ENCODE measurements around the gene MBP. TPM values are rescaled to one million over a fixed set of nuclear protein-coding genes. Genes with fewer than 3 reads are reported as not detected.

Gene MBP
- total and polyA plus RNA-seq, 10 of the 15 experiments (the other 5 are each of a cell fraction or from before 2014, with no cell fraction given) = 12.2 to 67.8 (median 42.1) TPM

DNA sequence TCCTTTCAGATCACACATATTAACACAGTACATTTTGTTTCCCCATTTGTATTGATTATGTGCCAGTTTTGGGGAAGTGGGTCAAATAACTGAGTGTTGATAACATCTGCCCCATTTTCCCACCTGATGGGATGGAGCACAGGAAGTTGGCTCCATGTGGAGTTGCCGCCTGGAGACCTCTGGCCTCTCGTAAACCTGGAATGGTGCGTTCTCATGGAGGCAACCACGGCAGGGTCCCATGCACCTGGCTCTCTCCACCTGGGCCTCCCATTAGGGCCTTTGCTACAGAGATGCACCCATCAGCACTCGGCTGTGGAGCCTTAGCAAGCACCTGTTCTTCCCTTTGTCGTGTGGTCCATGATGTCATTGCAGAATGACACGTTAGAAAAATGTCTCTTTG, 130.6 kb downstream of the MBP start:
- no peaks in the 10 kb centered on the region for H4K20me1 ChIP-seq (ENCODE audit: control insufficient read depth, insufficient read depth)
- SMC1A ChIA-PET (ENCODE audit: uncharacterized antibody, unreplicated experiment) = interaction anchor here (3.2 to 4.0 kb wide), 2 partner anchors 19 to 209 kb away, joined by 13 to 24 read pairs; no protein-coding TSS in a partner anchor
- no peak overlapping the region for H3K4me2 ChIP-seq (ENCODE audit: control insufficient read depth, insufficient read depth)
- CTCF ChIA-PET = interaction anchor here (1.3 to 4.1 kb wide), 4 partner anchors 19 to 210 kb away, joined by 5 to 143 read pairs (median 24); no protein-coding TSS in a partner anchor
- no peak overlapping the region for H2AFZ ChIP-seq (ENCODE audit: control insufficient read depth, low read depth, low read length)
- no peaks in the 10 kb centered on the region for H3K36me3 ChIP-seq (ENCODE audit: control insufficient read depth in 2 of 2, insufficient read depth in 2 of 2, low read length in 1 of 2)
- no peaks in the 10 kb centered on the region for H3K9me3 ChIP-seq (replicated peaks; ENCODE audit: control insufficient read depth, insufficient read depth, low read length)
- no peaks in the 10 kb centered on the region for H3K4me1 ChIP-seq (ENCODE audit: control insufficient read depth, insufficient read depth, low read length)
- H3K27ac ChIP-seq (ENCODE audit: control insufficient read depth, insufficient read depth) = no peak overlapping the region
- RAD21 ChIA-PET (ENCODE audit: unreplicated experiment) = interaction anchor here (2.7 to 7.6 kb wide), 2 partner anchors 53 to 209 kb away, joined by 15 to 126 read pairs; no protein-coding TSS in a partner anchor
- FAIRE-seq (no peak), DNase-seq (ENCODE audit: low read depth, low spot score) (no peak), ATAC-seq (no peak)
- H3K9ac ChIP-seq (ENCODE audit: control insufficient read depth, insufficient read depth, low read length) = no peak overlapping the region
- no peak overlapping the region for H3K4me3 ChIP-seq
- in situ Hi-C loops (cut with MboI) (loop anchor here (5.0 to 10.0 kb wide), 2 partner anchors 200 to 653 kb away; no protein-coding TSS in a partner anchor), intact Hi-C loops (cut with micrococcal nuclease; ENCODE audit: unreplicated experiment) (loop anchor here (2.0 to 5.0 kb wide), 3 partner anchors 53 to 650 kb away; partner anchors contain the start of gene MBP)
- no peaks in the 10 kb centered on the region for H3K79me2 ChIP-seq (ENCODE audit: control insufficient read depth, insufficient read depth, low read length)
- 70% methylated on average over 7 of the region's 7 CpGs for WGBS (ENCODE audit: insufficient coverage, insufficient replicate concordance, low lambda C conversion rate, missing lambda C conversion rate)
- no peaks in the 10 kb centered on the region for H3K27me3 ChIP-seq (replicated peaks in 1 of 2; ENCODE audit: control insufficient read depth in 2 of 2, insufficient read depth in 2 of 2, low read length in 1 of 2)
- POLR2A ChIA-PET = no interaction called here
- no TSS peak for BruUV-seq (replicated peaks)
- TF ChIP-seq, protein P1, sequence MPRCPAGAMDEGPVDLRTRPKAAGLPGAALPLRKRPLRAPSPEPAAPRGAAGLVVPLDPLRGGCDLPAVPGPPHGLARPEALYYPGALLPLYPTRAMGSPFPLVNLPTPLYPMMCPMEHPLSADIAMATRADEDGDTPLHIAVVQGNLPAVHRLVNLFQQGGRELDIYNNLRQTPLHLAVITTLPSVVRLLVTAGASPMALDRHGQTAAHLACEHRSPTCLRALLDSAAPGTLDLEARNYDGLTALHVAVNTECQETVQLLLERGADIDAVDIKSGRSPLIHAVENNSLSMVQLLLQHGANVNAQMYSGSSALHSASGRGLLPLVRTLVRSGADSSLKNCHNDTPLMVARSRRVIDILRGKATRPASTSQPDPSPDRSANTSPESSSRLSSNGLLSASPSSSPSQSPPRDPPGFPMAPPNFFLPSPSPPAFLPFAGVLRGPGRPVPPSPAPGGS (IDR thresholded peaks at IDR 0.05; ENCODE audit: borderline replicate concordance, insufficient read depth, low read depth, low read length, poor library complexity, severe bottlenecking) = no peak
- TF ChIP-seq ZZZ3 (IDR thresholded peaks at IDR 0.05; ENCODE audit: control insufficient read depth, insufficient read length, low read depth) (no peak), POLR2AphosphoS2 (IDR thresholded peaks at IDR 0.05; ENCODE audit: low read depth, low read length) (no peak), RB1 (IDR thresholded peaks at IDR 0.05; ENCODE audit: borderline replicate concordance) (no peak), SREBF2 (IDR thresholded peaks at IDR 0.05; ENCODE audit: low read length) (no peak), ZSCAN29 (IDR thresholded peaks at IDR 0.05) (no peak), IKZF1 (conservative IDR thresholded peaks at IDR 0.05) (no peak)
- TF ChIP-seq, protein P2, sequence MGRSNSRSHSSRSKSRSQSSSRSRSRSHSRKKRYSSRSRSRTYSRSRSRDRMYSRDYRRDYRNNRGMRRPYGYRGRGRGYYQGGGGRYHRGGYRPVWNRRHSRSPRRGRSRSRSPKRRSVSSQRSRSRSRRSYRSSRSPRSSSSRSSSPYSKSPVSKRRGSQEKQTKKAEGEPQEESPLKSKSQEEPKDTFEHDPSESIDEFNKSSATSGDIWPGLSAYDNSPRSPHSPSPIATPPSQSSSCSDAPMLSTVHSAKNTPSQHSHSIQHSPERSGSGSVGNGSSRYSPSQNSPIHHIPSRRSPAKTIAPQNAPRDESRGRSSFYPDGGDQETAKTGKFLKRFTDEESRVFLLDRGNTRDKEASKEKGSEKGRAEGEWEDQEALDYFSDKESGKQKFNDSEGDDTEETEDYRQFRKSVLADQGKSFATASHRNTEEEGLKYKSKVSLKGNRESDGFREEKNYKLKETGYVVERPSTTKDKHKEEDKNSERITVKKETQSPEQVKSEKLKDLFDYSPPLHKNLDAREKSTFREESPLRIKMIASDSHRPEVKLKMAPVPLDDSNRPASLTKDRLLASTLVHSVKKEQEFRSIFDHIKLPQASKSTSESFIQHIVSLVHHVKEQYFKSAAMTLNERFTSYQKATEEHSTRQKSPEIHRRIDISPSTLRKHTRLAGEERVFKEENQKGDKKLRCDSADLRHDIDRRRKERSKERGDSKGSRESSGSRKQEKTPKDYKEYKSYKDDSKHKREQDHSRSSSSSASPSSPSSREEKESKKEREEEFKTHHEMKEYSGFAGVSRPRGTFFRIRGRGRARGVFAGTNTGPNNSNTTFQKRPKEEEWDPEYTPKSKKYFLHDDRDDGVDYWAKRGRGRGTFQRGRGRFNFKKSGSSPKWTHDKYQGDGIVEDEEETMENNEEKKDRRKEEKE (IDR thresholded peaks at IDR 0.05) = no peak
- TF ChIP-seq, protein P3, sequence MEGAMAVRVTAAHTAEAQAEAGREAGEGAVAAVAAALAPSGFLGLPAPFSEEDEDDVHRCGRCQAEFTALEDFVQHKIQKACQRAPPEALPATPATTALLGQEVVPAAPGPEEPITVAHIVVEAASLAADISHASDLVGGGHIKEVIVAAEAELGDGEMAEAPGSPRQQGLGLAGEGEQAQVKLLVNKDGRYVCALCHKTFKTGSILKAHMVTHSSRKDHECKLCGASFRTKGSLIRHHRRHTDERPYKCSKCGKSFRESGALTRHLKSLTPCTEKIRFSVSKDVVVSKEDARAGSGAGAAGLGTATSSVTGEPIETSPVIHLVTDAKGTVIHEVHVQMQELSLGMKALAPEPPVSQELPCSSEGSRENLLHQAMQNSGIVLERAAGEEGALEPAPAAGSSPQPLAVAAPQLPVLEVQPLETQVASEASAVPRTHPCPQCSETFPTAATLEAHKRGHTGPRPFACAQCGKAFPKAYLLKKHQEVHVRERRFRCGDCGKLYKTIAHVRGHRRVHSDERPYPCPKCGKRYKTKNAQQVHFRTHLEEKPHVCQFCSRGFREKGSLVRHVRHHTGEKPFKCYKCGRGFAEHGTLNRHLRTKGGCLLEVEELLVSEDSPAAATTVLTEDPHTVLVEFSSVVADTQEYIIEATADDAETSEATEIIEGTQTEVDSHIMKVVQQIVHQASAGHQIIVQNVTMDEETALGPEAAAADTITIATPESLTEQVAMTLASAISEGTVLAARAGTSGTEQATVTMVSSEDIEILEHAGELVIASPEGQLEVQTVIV (IDR thresholded peaks at IDR 0.05; ENCODE audit: borderline replicate concordance, partially characterized antibody) = no peak
- TF ChIP-seq, protein P4, sequence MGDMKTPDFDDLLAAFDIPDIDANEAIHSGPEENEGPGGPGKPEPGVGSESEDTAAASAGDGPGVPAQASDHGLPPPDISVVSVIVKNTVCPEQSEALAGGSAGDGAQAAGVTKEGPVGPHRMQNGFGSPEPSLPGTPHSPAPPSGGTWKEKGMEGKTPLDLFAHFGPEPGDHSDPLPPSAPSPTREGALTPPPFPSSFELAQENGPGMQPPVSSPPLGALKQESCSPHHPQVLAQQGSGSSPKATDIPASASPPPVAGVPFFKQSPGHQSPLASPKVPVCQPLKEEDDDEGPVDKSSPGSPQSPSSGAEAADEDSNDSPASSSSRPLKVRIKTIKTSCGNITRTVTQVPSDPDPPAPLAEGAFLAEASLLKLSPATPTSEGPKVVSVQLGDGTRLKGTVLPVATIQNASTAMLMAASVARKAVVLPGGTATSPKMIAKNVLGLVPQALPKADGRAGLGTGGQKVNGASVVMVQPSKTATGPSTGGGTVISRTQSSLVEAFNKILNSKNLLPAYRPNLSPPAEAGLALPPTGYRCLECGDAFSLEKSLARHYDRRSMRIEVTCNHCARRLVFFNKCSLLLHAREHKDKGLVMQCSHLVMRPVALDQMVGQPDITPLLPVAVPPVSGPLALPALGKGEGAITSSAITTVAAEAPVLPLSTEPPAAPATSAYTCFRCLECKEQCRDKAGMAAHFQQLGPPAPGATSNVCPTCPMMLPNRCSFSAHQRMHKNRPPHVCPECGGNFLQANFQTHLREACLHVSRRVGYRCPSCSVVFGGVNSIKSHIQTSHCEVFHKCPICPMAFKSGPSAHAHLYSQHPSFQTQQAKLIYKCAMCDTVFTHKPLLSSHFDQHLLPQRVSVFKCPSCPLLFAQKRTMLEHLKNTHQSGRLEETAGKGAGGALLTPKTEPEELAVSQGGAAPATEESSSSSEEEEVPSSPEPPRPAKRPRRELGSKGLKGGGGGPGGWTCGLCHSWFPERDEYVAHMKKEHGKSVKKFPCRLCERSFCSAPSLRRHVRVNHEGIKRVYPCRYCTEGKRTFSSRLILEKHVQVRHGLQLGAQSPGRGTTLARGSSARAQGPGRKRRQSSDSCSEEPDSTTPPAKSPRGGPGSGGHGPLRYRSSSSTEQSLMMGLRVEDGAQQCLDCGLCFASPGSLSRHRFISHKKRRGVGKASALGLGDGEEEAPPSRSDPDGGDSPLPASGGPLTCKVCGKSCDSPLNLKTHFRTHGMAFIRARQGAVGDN (IDR thresholded peaks at IDR 0.05) = no peak

All from GM12878 (cell line).